ENCODE measurements around the gene DVL2.
A peak's percentile ranks its signal among the peaks of the same experiment; 100 is the strongest.
"Not testable (repeated sequence)": the region's sequence is repeated elsewhere in the genome, so short reads cannot be mapped to it uniquely, and the experiment has no call there.

DVL2 gene

DNA sequence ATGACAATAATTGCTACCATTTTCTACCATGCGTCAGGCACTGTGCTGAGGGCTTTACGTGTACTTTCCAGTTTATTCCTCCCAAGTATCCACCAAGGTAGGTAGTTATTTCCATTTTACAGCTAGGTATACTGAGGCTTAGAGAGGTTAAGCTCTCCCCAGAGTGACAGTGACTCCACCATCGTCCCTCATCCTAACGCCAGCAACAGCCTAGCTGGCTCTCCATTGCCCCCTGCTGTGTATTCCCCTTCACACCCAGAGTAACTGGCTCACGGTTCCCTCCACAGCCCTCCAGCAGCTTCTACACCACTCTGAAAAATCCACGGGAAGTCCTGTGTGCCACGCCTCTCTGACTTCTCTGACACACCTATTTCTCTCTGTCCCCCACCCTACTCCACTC lies 48.1 kb downstream of the DVL2 start:
- Histone ChIP-seq H3K4me1 (ENCODE audit: control insufficient read depth in 5 of 5, insufficient read depth in 5 of 5, low read length in 5 of 5) (no peaks in the 10 kb centered on the region), H3K9ac (ENCODE audit: low read length in 5 of 5) (no peak overlapping the region), H3K9me3 (ENCODE audit: control insufficient read depth in 5 of 5, low read length in 5 of 5) (no peaks in the 10 kb centered on the region), H3K4me3 (ENCODE audit: low read depth in 1 of 5, low read length in 5 of 5) (no peak overlapping the region), H3K27me3 (ENCODE audit: control insufficient read depth in 5 of 5, insufficient read depth in 4 of 5, low read length in 5 of 5) (no peaks in the 10 kb centered on the region), H3K36me3 (ENCODE audit: control insufficient read depth in 5 of 5, insufficient read depth in 5 of 5, low read length in 5 of 5) (peaks cover 0 to 9% (median 0%) of the 10 kb centered on the region in 5 donors), H3K27ac (ENCODE audit: low read depth, low read length) (no peak overlapping the region)

DNA sequence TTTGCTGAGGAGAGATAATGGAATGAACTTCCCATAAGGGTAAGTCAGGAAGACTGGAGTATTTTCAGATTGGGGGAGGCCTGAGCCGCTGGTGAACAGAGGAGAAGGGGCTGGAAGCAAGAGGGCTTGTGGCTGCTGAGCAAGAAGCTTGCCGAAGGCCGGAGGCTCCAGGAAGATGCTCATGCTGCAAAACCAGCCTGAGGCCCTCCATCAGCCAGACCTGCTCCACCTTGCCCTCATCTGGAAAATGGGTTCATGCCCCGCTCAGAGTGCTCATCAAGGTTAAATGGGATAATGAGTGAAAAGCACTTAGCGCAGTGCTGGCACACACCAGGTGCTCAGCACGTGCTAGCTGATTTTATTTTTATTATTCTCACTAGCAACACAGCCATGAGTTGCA lies 49.7 kb downstream of the DVL2 start:
- no peak overlapping the region for H3K27ac ChIP-seq (ENCODE audit: low read depth, low read length)
- H3K27me3 ChIP-seq (ENCODE audit: control insufficient read depth in 5 of 5, insufficient read depth in 4 of 5, low read length in 5 of 5): peaks cover 0 to 3% (median 0%) of the 10 kb centered on the region in 5 donors
- peak overlapping the region in 1 of 5 donors; percentile 30 for H3K9ac ChIP-seq (ENCODE audit: low read length in 5 of 5)
- no peaks in the 10 kb centered on the region for H3K9me3 ChIP-seq (ENCODE audit: control insufficient read depth in 5 of 5, low read length in 5 of 5)
- H3K4me3 ChIP-seq (ENCODE audit: low read depth in 1 of 5, low read length in 5 of 5): no peak overlapping the region
- H3K4me1 ChIP-seq (ENCODE audit: control insufficient read depth in 5 of 5, insufficient read depth in 5 of 5, low read length in 5 of 5): no peaks in the 10 kb centered on the region
- peaks cover 0 to 3% (median 0%) of the 10 kb centered on the region in 5 donors for H3K36me3 ChIP-seq (ENCODE audit: control insufficient read depth in 5 of 5, insufficient read depth in 5 of 5, low read length in 5 of 5)

DNA sequence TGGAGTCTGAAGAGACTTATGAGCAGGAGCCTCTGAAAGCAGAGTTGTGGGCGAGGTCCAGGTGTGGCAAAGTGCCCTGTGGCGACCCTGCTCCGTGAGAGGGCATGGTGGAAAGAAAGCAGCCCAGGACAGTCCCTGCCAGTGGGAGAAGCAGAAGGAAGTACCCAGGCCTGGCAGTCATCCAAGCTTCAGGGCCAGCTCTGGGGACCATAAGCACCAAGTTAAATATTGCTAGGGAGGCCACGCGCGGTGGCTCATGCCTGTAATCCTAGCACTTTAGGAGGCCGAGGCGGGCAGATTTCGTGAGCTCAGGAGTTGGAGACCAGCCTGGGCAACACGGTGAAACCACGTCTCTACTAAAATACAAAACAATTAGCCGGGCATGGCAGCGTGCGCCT lies 50.2 kb downstream of the DVL2 start:
- peaks cover 0 to 4% (median 0%) of the 10 kb centered on the region in 5 donors for H3K27me3 ChIP-seq (ENCODE audit: control insufficient read depth in 5 of 5, insufficient read depth in 4 of 5, low read length in 5 of 5)
- no peak overlapping the region for H3K4me3 ChIP-seq (ENCODE audit: low read depth in 1 of 5, low read length in 5 of 5)
- no peaks in the 10 kb centered on the region for H3K9me3 ChIP-seq (ENCODE audit: control insufficient read depth in 5 of 5, low read length in 5 of 5)
- no peaks in the 10 kb centered on the region for H3K36me3 ChIP-seq (ENCODE audit: control insufficient read depth in 5 of 5, insufficient read depth in 5 of 5, low read length in 5 of 5)
- H3K27ac ChIP-seq (ENCODE audit: low read depth, low read length): no peak overlapping the region
- H3K9ac ChIP-seq (ENCODE audit: low read length in 5 of 5): no peak overlapping the region
- no peaks in the 10 kb centered on the region for H3K4me1 ChIP-seq (ENCODE audit: control insufficient read depth in 5 of 5, insufficient read depth in 5 of 5, low read length in 5 of 5)

GRCh38 chr17:7183433-7184090 lies 50.8 kb downstream of the DVL2 start:
- H3K9me3 ChIP-seq (ENCODE audit: control insufficient read depth in 5 of 5, low read length in 5 of 5): no peaks in the 10 kb centered on the region
- no peaks in the 10 kb centered on the region for H3K4me1 ChIP-seq (ENCODE audit: control insufficient read depth in 5 of 5, insufficient read depth in 5 of 5, low read length in 5 of 5)
- no peaks in the 10 kb centered on the region for H3K36me3 ChIP-seq (ENCODE audit: control insufficient read depth in 5 of 5, insufficient read depth in 5 of 5, low read length in 5 of 5)
- H3K27me3 ChIP-seq (ENCODE audit: control insufficient read depth in 5 of 5, insufficient read depth in 4 of 5, low read length in 5 of 5): peaks cover 0 to 6% (median 0%) of the 10 kb centered on the region in 5 donors
- no peak overlapping the region for H3K9ac ChIP-seq (ENCODE audit: low read length in 5 of 5)
- no peak overlapping the region for H3K4me3 ChIP-seq (ENCODE audit: low read depth in 1 of 5, low read length in 5 of 5)
- H3K27ac ChIP-seq (ENCODE audit: low read depth, low read length): no peak overlapping the region

- H3K9ac ChIP-seq (ENCODE audit: low read length in 5 of 5): not testable (repeated sequence)
Measured at GRCh38 chr17:7182101-7182500, 52.2 kb downstream of the DVL2 start.

DNA sequence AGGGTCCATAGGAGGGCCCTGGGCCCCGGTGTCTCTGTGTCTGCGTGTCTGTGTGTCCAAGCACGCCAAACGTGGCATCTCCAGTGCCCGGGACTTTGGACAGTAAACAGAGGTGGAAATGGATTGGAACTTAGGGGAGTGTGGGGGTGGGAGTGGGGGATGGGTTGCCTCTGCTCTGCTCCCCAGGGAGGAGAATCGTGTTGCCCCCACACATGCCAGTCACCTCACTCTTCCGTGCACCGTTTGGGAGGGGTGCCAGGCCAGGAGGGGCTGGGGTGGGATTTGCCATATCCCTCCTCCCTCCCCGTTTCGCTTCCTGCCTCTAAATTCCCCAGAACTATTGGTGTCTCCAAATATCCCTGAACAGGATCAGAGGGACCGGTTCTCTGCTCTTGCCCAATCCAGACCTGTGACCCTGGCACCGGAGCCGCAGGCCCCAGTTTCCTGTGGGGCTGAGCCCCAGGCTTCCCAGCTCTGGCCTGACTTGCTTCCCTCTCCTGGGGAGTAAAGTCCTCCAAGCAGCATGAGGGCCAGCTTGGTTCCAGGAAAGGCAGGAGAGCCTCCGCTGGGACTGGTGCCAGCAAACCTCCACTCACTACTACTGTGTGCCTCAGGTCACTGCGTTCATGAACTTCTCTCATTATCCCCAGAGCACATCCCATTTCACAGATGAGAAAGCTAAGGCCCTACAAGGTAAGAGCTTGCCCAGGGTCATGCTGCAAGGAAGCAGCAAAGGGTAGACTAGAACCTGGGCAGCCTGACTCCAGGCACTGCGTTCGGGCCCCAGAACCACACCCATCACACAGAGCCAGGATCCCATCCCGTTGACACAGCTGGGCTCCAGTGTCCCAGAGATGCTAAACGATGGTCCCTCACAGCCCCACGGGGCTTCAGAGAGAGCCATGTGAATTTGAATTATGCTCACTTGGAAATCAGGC lies 54.7 kb downstream of the DVL2 start, which contains the start of gene ASGR1:
TSS of gene ASGR1 (minus strand) at position 54 of the 938 bp plus-strand sequence. CDS start 807 bp downstream, outside the sequence.
- no peak within 1 kb of the TSS for H3K27ac ChIP-seq (ENCODE audit: low read depth, low read length)
- H3K4me3 ChIP-seq (ENCODE audit: low read depth in 1 of 5, low read length in 5 of 5): no peak within 1 kb of the TSS
- H3K9ac ChIP-seq (ENCODE audit: low read length in 5 of 5): no peak within 1 kb of the TSS

More at GRCh38 chr17:7182101-7182500, 52.2 kb downstream of the DVL2 start:
- H3K27me3 ChIP-seq (ENCODE audit: control insufficient read depth in 5 of 5, insufficient read depth in 4 of 5, low read length in 5 of 5): peaks cover 6 to 16% (median 11%) of the 10 kb centered on the region in 5 donors
- H3K4me1 ChIP-seq (ENCODE audit: control insufficient read depth in 5 of 5, insufficient read depth in 5 of 5, low read length in 5 of 5): peaks cover 0 to 12% (median 11%) of the 10 kb centered on the region in 5 donors
- not testable (repeated sequence) for H3K27ac ChIP-seq (ENCODE audit: low read depth, low read length); H3K4me3 ChIP-seq (ENCODE audit: low read depth in 1 of 5, low read length in 5 of 5); H3K36me3 ChIP-seq (ENCODE audit: control insufficient read depth in 5 of 5, insufficient read depth in 5 of 5, low read length in 5 of 5); H3K9me3 ChIP-seq (ENCODE audit: control insufficient read depth in 5 of 5, low read length in 5 of 5)

GRCh38 chr17:7178973-7179316 lies 55.4 kb downstream of the DVL2 start:
- H3K27ac ChIP-seq (ENCODE audit: low read depth, low read length): no peak overlapping the region
- peaks cover 15 to 35% (median 24%) of the 10 kb centered on the region in 5 donors for H3K27me3 ChIP-seq (ENCODE audit: control insufficient read depth in 5 of 5, insufficient read depth in 4 of 5, low read length in 5 of 5)
- H3K36me3 ChIP-seq (ENCODE audit: control insufficient read depth in 5 of 5, insufficient read depth in 5 of 5, low read length in 5 of 5): no peaks in the 10 kb centered on the region
- no peak overlapping the region for H3K9ac ChIP-seq (ENCODE audit: low read length in 5 of 5)
- H3K9me3 ChIP-seq (ENCODE audit: control insufficient read depth in 5 of 5, low read length in 5 of 5): no peaks in the 10 kb centered on the region
- H3K4me1 ChIP-seq (ENCODE audit: control insufficient read depth in 5 of 5, insufficient read depth in 5 of 5, low read length in 5 of 5): peaks cover 2 to 22% (median 21%) of the 10 kb centered on the region in 5 donors
- H3K4me3 ChIP-seq (ENCODE audit: low read depth in 1 of 5, low read length in 5 of 5): no peak overlapping the region

More for the DNA sequence above, 54.7 kb downstream of the DVL2 start, which contains the start of gene ASGR1:
- H3K9me3 ChIP-seq (ENCODE audit: control insufficient read depth in 5 of 5, low read length in 5 of 5): no peaks in the 10 kb centered on the region
- no peaks in the 10 kb centered on the region for H3K36me3 ChIP-seq (ENCODE audit: control insufficient read depth in 5 of 5, insufficient read depth in 5 of 5, low read length in 5 of 5)
- peaks cover 12 to 32% (median 23%) of the 10 kb centered on the region in 5 donors for H3K27me3 ChIP-seq (ENCODE audit: control insufficient read depth in 5 of 5, insufficient read depth in 4 of 5, low read length in 5 of 5)
- peaks cover 2 to 16% (median 15%) of the 10 kb centered on the region in 5 donors for H3K4me1 ChIP-seq (ENCODE audit: control insufficient read depth in 5 of 5, insufficient read depth in 5 of 5, low read length in 5 of 5)

GRCh38 chr17:7177954-7178477 lies 56.3 kb downstream of the DVL2 start:
- Histone ChIP-seq H3K4me3 (ENCODE audit: low read depth in 1 of 5, low read length in 5 of 5) (peak overlapping the region in 4 of 5 donors; percentile 43 to 64 (median 56)), H3K9me3 (ENCODE audit: control insufficient read depth in 5 of 5, low read length in 5 of 5) (no peaks in the 10 kb centered on the region), H3K9ac (ENCODE audit: low read length in 5 of 5) (peak overlapping the region in 3 of 5 donors; percentile 35 to 54 (median 53)), H3K36me3 (ENCODE audit: control insufficient read depth in 5 of 5, insufficient read depth in 5 of 5, low read length in 5 of 5) (no peaks in the 10 kb centered on the region), H3K27me3 (ENCODE audit: control insufficient read depth in 5 of 5, insufficient read depth in 4 of 5, low read length in 5 of 5) (peaks cover 15 to 35% (median 24%) of the 10 kb centered on the region in 5 donors), H3K27ac (ENCODE audit: low read depth, low read length) (no peak overlapping the region), H3K4me1 (ENCODE audit: control insufficient read depth in 5 of 5, insufficient read depth in 5 of 5, low read length in 5 of 5) (peaks cover 2 to 24% (median 24%) of the 10 kb centered on the region in 5 donors)

GRCh38 chr17:7177191-7177953 lies 56.9 kb downstream of the DVL2 start:
- Histone ChIP-seq H3K9ac (ENCODE audit: low read length in 5 of 5) (peak overlapping the region in 3 of 5 donors; percentile 35 to 54 (median 53)), H3K27me3 (ENCODE audit: control insufficient read depth in 5 of 5, insufficient read depth in 4 of 5, low read length in 5 of 5) (peaks cover 15 to 35% (median 24%) of the 10 kb centered on the region in 5 donors), H3K4me3 (ENCODE audit: low read depth in 1 of 5, low read length in 5 of 5) (peak overlapping the region; percentile 43 to 64 (median 57)), H3K36me3 (ENCODE audit: control insufficient read depth in 5 of 5, insufficient read depth in 5 of 5, low read length in 5 of 5) (no peaks in the 10 kb centered on the region), H3K9me3 (ENCODE audit: control insufficient read depth in 5 of 5, low read length in 5 of 5) (no peaks in the 10 kb centered on the region), H3K27ac (ENCODE audit: low read depth, low read length) (no peak overlapping the region), H3K4me1 (ENCODE audit: control insufficient read depth in 5 of 5, insufficient read depth in 5 of 5, low read length in 5 of 5) (peaks cover 2 to 24% (median 24%) of the 10 kb centered on the region in 5 donors)
